HG03342 (cell line): ENCODE data around the gene EPB41.
"Not testable (repeated sequence)": the region's sequence is repeated elsewhere in the genome, so short reads cannot be mapped to it uniquely, and the experiment has no call there.

ENCODE experiments used
- ATAC-seq: cut with Tn5 transposase; IDR thresholded peaks from one replicate; pipeline ENCODE4 v1.9.1; 2021; ENCODE audit warnings: mild to moderate bottlenecking, moderate library complexity; ENCODE audit not compliant: unreplicated experiment

The EPB41 gene

DNA sequence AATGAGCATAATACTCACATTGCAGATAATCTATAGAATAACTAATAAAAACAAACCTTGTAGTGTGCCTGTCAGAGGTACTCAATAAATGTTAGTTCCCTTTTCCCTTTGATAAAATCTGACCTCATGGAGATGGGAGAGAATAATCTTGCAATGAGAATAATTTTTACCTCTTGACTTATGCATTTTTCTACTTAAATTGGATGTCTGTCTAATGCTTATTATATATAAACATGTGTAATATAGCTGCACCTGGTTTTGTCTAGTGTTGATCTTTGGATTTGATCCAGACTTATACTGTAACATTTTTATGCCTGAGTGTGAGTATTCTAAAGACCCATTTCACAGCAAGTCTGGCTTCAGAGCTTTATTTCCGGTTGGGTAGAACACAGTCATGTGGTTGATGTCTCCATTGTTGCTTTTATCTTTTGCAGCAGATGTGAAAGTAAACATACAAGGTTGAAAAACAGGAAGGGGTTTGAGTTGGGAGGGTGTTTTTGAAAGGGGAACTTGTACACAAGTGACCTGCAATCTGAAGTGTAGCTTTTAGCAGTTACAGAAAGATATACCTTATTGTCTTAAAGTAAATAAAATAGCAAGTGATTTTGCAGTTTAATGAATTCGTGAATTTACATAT is 12.4 kb downstream of the EPB41 start:
- ATAC-seq, result peak; percentile 80

GRCh38 chr1:28927266-28927647 is 12.9 kb downstream of the EPB41 start:
- ATAC-seq, result peak; percentile 19

- ATAC-seq, result no peak
These were observed 13.4 kb downstream of the EPB41 start for GRCh38 chr1:28927648-28928313.

DNA sequence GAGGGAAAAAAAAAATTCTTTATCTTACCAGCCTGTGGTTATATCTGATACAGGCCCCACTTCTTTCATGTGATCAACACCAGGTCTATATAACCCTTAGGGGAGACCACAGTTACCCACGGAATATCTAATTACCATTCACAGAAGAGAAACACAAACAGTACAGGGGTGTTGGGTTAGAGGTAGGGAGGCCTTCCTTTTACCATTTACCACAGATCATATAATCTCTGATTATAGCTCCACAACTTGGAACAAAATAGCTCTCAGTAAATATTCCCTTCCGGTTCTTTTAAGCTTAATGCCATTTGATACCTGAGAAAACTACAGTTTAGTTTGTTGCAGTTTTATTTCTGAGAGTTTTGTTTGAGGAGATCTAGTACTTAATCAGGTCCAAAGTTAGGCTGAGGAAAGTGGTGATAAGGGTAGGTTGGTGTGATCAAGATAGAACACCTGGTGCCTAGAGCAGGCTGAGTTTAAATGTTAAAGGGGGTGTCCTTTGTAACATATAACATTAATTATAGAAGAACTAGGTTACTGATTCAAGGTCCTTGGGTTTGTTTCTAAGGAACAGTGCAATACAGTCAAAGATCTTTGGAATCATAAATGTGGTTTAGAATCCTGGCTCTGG is 14.1 kb downstream of the EPB41 start:
- no peak for ATAC-seq

- no peak for ATAC-seq
These were observed 18.9 kb downstream of the EPB41 start for GRCh38 chr1:28933277-28933676.

DNA sequence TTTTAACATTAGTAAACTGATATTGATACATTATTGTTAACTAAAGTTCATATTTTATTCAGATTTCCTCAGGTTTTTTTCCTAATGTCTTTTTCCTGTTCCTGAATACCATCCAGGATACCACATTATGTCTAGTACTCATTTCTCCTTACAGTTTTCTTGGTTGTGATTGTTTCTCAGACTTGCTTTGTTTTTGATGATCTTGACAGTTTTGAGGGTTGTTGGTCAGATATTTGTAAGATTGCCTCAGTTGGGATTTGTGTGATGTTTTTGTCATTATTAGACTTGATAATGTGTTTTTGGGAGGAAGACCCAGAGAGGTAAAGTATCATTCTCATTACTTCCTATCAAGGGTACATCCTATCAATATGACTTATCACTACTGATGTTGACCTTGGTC is 19.5 kb downstream of the EPB41 start:
- no peak for ATAC-seq

DNA sequence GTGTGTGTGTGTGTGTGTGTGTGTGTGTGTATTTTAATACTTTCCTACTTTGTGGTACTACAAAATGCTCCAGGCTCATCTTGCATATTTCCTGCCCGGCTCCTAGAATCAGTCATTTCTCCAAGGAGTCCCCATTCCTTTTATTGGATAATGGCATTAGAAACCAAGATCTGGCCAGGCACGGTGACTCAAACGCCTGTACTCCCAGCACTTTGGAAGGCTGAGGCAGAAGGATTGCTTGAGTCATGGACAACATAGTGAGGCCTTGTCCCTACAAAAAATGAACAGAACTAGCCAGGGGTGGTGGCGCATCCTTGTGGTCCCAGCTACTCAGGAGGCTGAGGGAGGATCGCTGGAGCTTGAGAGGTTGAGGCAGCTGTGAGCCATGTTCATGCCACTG is 20.3 kb downstream of the EPB41 start:
- no peak for ATAC-seq

- no peak for ATAC-seq
These were observed 20.9 kb downstream of the EPB41 start for GRCh38 chr1:28935293-28935692.

GRCh38 chr1:28936094-28936493 is 21.7 kb downstream of the EPB41 start:
- no peak for ATAC-seq

- no peak for ATAC-seq
These were observed 22.2 kb downstream of the EPB41 start for GRCh38 chr1:28936528-28936927.

- not testable (repeated sequence) for ATAC-seq
These were observed 29.2 kb downstream of the EPB41 start for GRCh38 chr1:28943581-28943980.

DNA sequence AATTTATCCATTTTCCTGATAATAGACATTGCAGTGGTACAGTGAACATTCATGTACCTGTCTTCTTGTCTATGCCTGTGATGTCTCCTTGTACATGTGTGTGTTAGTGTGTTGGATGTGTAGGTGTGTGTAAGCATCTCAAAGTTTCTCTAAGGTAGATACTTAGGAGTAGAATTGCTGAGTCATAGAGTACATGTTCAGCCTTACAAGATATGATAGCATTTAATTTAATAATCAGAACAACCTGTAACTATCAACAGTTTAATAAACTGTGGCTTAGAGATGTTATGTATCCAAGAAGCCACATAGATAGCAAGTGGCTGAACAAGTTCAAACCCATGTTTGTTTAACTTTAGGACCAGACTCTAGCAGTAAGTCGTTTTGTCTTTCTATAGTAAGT is 35.6 kb downstream of the EPB41 start:
- no peak for ATAC-seq

GRCh38 chr1:28950449-28950848 is 36.1 kb downstream of the EPB41 start:
- ATAC-seq, result no peak

DNA sequence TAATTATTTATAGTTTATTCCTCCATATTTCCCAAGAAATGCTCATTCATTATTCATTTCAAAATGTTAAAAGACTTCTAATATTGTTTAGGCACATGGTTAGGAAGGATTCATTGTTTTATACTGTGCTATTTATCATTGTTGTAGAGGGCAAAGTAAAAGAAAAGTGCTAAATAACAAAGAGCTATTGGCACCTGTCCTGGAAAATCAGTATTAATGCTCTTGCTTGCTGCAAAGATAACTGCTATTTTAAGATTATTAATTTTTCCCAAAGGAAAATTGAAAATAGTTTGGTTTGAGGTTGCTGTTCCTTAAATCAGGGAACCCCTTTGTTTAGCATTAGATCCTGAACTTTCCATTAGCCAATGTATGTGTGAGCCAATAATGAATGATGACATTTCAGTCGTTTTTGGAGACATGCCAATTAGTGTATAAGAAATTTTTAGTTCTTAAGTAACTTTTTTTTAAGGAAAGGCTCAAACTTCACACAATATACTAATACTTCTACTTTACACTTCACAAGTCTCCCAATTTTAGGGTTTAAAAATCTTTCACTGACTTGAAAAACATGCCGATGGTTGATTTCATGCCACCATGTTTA is 39.9 kb downstream of the EPB41 start:
- no peak for ATAC-seq

DNA sequence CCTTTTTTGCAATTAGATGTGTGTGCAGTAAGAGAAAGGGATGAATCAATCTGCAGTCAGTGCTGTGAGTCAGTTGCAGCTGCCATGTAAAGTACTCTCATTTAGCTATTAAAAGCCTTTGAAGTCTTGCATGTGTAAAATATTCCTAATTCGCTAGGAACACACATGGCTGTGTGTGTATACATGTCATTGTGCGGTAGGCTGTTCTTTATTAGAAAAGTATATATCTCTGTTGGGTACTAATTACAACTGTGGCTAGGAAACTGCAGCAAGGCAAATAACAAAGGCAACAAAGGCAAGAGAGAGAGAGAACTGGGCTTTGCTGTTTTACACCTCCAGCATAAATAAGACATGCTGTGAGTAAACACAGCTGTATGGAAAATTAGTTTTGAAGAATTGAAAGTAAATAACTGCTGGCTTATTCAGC is 41.7 kb downstream of the EPB41 start:
- no peak for ATAC-seq

DNA sequence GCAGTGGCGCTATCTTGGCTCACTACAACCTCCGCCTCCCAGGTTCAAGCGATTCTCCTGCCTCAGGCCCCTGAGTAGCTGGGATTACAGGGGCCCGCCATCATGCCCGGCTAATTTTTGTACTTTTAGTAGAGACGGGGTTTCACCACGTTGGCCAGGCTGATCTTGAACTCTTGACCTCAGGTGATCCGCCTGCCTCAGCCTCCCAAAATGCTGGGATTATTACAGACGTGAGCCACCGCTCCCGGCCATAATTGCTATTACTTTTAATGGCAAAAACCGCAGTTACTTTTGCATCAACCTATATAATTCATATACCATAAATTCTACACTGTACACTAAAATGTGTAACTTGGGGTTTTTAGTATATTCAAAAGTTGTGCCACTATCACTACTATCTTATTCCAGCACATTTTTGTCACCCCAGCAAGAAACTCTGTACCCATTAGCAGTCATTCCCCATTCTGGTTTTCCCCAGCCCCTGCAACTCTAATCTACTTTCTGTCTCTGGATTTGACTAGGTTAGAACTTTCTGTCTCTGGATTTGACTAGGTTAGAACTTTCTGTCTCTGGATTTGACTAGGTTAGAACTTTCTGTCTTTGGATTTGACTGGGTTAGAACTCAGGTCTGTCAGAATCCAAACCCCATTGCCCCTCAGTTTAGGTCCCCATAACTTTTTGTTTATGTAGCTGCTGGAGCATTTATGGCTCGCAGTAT is 47.9 kb downstream of the EPB41 start:
- ATAC-seq, result not testable (repeated sequence)

DNA sequence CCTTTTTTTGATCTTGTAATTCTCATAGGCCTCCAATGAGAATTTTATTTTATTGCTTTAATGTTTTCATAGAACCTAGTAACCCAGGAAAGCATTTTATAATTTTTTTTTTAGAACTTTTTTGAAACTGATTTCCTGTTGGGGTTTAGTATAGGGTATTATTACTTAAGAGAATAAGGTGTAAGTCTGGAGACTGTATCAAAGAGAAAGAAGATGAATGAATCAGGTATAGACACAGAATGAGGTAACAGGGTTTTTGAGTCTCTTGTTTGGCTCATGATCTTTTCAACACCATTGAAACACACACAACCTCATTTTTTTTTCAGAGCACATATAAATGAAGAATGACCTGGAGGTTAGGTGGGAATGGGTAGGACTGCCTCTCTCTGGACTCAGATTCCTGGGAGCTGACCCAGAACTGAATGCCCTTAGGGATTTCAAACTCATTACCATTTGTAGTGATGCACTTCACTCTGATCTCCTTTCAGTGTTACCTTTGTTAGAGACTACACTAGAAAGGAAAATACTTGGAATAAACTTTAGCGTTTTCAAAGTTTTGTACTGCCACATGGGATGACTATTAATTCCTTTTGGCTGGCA is 51.0 kb downstream of the EPB41 start:
- no peak for ATAC-seq

DNA sequence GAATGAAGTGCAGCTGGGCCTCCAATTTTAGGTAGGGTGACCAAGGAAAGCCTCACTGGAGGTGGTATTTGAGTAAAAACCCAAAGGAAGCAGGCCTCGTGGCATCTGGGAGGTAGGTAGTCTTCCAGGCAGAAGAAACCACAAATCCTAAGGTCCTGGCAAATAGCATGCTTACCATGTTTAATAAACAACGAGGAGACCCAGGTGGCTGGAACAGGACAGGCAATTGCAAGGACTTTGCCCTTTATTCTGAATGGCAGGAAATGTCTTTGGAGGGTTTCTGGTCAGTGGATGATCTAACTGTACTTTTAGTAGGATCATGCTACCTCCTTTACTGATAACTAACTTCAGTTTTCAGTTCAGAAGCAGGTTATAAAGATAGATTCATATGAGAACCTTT is 52.2 kb downstream of the EPB41 start:
- no peak for ATAC-seq

GRCh38 chr1:28971980-28972771 is 57.8 kb downstream of the EPB41 start:
- no peak for ATAC-seq
